H9 (cell line): ENCODE data around the gene ZFR2. TPM values are rescaled to one million over a fixed set of nuclear protein-coding genes. Genes with fewer than 3 reads are reported as not detected.

Experiments used
- DNase-seq: peaks from one replicate; pipeline ENCODE4 v3.0.0-alpha.2; 2017
- H2AFZ ChIP-seq: one replicate; pipeline ENCODE4 v1.6.1; 2013; ENCODE audit warnings: mild to moderate bottlenecking, low read length, control low read depth, moderate library complexity
- H2AK5ac ChIP-seq: 2 replicates; pipeline ENCODE4 v1.6.1; 2013; ENCODE audit warnings: low read length, control low read depth, mixed read lengths; ENCODE audit not compliant: insufficient read length
- H2BK120ac ChIP-seq: one replicate; pipeline ENCODE4 v1.6.1; 2013; ENCODE audit warnings: low read depth, mild to moderate bottlenecking, low read length, control low read depth, inconsistent platforms; ENCODE audit not compliant: poor library complexity, severe bottlenecking
- H2BK12ac ChIP-seq: 2 replicates; pipeline ENCODE4 v1.6.1; 2013; ENCODE audit warnings: low read length, control low read depth, mixed read lengths, low read depth; ENCODE audit not compliant: insufficient read length
- H2BK15ac ChIP-seq: 2 replicates; pipeline ENCODE4 v1.6.1; 2013; ENCODE audit warnings: low read depth, low read length, control low read depth
- H2BK20ac ChIP-seq: one replicate; pipeline ENCODE4 v1.6.1; 2013; ENCODE audit warnings: low read depth, mild to moderate bottlenecking, low read length, control low read depth, inconsistent platforms; ENCODE audit not compliant: poor library complexity, severe bottlenecking
- H2BK5ac ChIP-seq: 2 replicates; pipeline ENCODE4 v1.6.1; 2013; ENCODE audit warnings: low read length, control low read depth, mixed read lengths; ENCODE audit not compliant: insufficient read length
- H3K14ac ChIP-seq: 2 replicates; pipeline ENCODE4 v1.6.1; 2013; ENCODE audit warnings: low read length, control low read depth; ENCODE audit not compliant: insufficient read depth
- H3K18ac ChIP-seq: 2 replicates; pipeline ENCODE4 v1.6.1; 2013; ENCODE audit warnings: low read depth, mild to moderate bottlenecking, mixed read lengths, low read length, control low read depth; ENCODE audit not compliant: insufficient read length
- H3K23ac ChIP-seq: 2 replicates; pipeline ENCODE4 v1.6.1; 2013; ENCODE audit warnings: low read length, control low read depth, mixed read lengths, low read depth; ENCODE audit not compliant: insufficient read length
- H3K23me2 ChIP-seq: 2 replicates; pipeline ENCODE4 v1.6.1; 2013; ENCODE audit warnings: low read depth, mild to moderate bottlenecking, mixed read lengths, low read length, control low read depth; ENCODE audit not compliant: insufficient read length, poor library complexity, severe bottlenecking
- H3K27ac ChIP-seq: 2 replicates; pipeline ENCODE4 v1.5.1; 2013; ENCODE audit warnings: low read length, control low read depth, mixed read lengths, low read depth; ENCODE audit not compliant: insufficient read length
- H3K27me3 ChIP-seq: 2 replicates; pipeline ENCODE4 v1.6.1; 2013; ENCODE audit warnings: low read length, control low read depth, inconsistent platforms; ENCODE audit not compliant: insufficient read depth
- H3K4ac ChIP-seq: 2 replicates; pipeline ENCODE4 v1.6.1; 2013; ENCODE audit warnings: low read depth, mild to moderate bottlenecking, control low read depth, inconsistent platforms, low read length, moderate library complexity
- H3K4me1 ChIP-seq: 2 replicates; pipeline ENCODE4 v1.6.1; 2013; ENCODE audit warnings: low read length, control low read depth, inconsistent platforms; ENCODE audit not compliant: insufficient read depth
- H3K4me2 ChIP-seq: 2 replicates; pipeline ENCODE4 v1.6.1; 2013; ENCODE audit warnings: low read length, control low read depth, mixed read lengths; ENCODE audit not compliant: insufficient read length, insufficient read depth
- H3K56ac ChIP-seq: 2 replicates; pipeline ENCODE4 v1.6.1; 2013; ENCODE audit warnings: low read depth, mild to moderate bottlenecking, mixed read lengths, low read length, control low read depth; ENCODE audit not compliant: insufficient read length
- H3K79me1 ChIP-seq: 2 replicates; pipeline ENCODE4 v1.6.1; 2013; ENCODE audit warnings: low read depth, mild to moderate bottlenecking, moderate library complexity, low read length, control low read depth, inconsistent platforms; ENCODE audit not compliant: insufficient read depth, poor library complexity, severe bottlenecking
- H3K79me2 ChIP-seq: 2 replicates; pipeline ENCODE4 v1.6.1; 2013; ENCODE audit warnings: low read length, control low read depth, inconsistent platforms; ENCODE audit not compliant: insufficient read depth
- H3K9ac ChIP-seq: 2 replicates; pipeline ENCODE4 v1.6.1; 2013; ENCODE audit warnings: low read length, control low read depth, mixed read lengths; ENCODE audit not compliant: insufficient read length; ENCODE audit errors: extremely low read depth
- H3K9me3 ChIP-seq: one replicate; pipeline ENCODE4 v1.6.1; 2013; ENCODE audit warnings: low read depth, low read length, inconsistent platforms; ENCODE audit not compliant: control insufficient read depth
- H3T11ph ChIP-seq: one replicate; pipeline ENCODE4 v1.6.1; 2013; ENCODE audit warnings: mild to moderate bottlenecking, low read length, control low read depth, inconsistent platforms
- H4K20me1 ChIP-seq: one replicate; pipeline ENCODE4 v1.6.1; 2013; ENCODE audit not compliant: control insufficient read depth, insufficient read length, insufficient read depth
- H4K5ac ChIP-seq: 2 replicates; pipeline ENCODE4 v1.6.1; 2013; ENCODE audit warnings: low read depth, mild to moderate bottlenecking, mixed read lengths, low read length, control low read depth; ENCODE audit not compliant: insufficient read length
- H4K8ac ChIP-seq: replicated peaks from 2 replicates; pipeline ENCODE4 v1.6.1; 2013; ENCODE audit warnings: low read length, control low read depth, mixed read lengths, low read depth; ENCODE audit not compliant: insufficient read length
- H4K91ac ChIP-seq: 2 replicates; pipeline ENCODE4 v1.6.1; 2013; ENCODE audit warnings: low read depth, mild to moderate bottlenecking, moderate library complexity, mixed read lengths, low read length, control low read depth; ENCODE audit not compliant: insufficient read length
- H3K27ac Mint-ChIP-seq, 3 experiments: 2 replicates in 2 of 3; 3 replicates in 1 of 3; pipeline ENCODE4 v1.8.0; 2020 to 2021; ENCODE audit warnings: mixed read lengths in 3 of 3, mild to moderate bottlenecking in 1 of 3, moderate library complexity in 1 of 3
- H3K27me3 Mint-ChIP-seq: 2 replicates; pipeline ENCODE4 v1.8.0; 2021; ENCODE audit warnings: low read depth, mild to moderate bottlenecking, moderate library complexity, mixed read lengths
- H3K36me3 Mint-ChIP-seq, 3 experiments: 2 replicates in 2 of 3; 3 replicates in 1 of 3; pipeline ENCODE4 v1.8.0; 2020 to 2021; ENCODE audit warnings: low read depth in 3 of 3, mixed read lengths in 3 of 3; ENCODE audit not compliant: insufficient read depth in 1 of 3
- H3K4me1 Mint-ChIP-seq, 2 experiments: 2 replicates each; pipeline ENCODE4 v1.8.0; 2020; ENCODE audit warnings: mixed read lengths in 2 of 2
- H3K4me3 Mint-ChIP-seq, 2 experiments: 2 replicates in 1 of 2; 3 replicates in 1 of 2; pipeline ENCODE4 v1.8.0; 2020 to 2021; ENCODE audit warnings: mild to moderate bottlenecking in 2 of 2, mixed read lengths in 2 of 2, moderate library complexity in 1 of 2
- H3K9me3 Mint-ChIP-seq, 2 experiments: 2 replicates in 1 of 2; 3 replicates in 1 of 2; pipeline ENCODE4 v1.8.0; 2020; ENCODE audit warnings: mild to moderate bottlenecking in 2 of 2, mixed read lengths in 2 of 2, moderate library complexity in 1 of 2
- WGBS: extraction: QIAGEN DNeasy Blood & Tissue Kit; methylation state at CpG from one replicate; pipeline ENCODE4 v1.1.7; 2013; ENCODE audit warnings: missing lambda C conversion rate, low lambda C conversion rate, mixed read lengths; ENCODE audit not compliant: insufficient read length; ENCODE audit errors: extremely low coverage; 5-methylcytosine and 5-hydroxymethylcytosine counted together
- total RNA-seq: library from RNA; stranded (reverse); gene quantifications from 2 replicates; pipeline ENCODE4 v1.2.1, GENCODE V29; 2021
- TF ChIP-seq, protein P1 (sequence below): fragments of 200-600 bp; sonication (generic); conservative IDR thresholded peaks from 3 replicates; pipeline ENCODE4 v1.8.0; 2021; ENCODE audit warnings: antibody characterized with exemption, mild to moderate bottlenecking

The ZFR2 gene
- total RNA-seq, 1 experiment from 2014 or later = 18.3 TPM

DNA sequence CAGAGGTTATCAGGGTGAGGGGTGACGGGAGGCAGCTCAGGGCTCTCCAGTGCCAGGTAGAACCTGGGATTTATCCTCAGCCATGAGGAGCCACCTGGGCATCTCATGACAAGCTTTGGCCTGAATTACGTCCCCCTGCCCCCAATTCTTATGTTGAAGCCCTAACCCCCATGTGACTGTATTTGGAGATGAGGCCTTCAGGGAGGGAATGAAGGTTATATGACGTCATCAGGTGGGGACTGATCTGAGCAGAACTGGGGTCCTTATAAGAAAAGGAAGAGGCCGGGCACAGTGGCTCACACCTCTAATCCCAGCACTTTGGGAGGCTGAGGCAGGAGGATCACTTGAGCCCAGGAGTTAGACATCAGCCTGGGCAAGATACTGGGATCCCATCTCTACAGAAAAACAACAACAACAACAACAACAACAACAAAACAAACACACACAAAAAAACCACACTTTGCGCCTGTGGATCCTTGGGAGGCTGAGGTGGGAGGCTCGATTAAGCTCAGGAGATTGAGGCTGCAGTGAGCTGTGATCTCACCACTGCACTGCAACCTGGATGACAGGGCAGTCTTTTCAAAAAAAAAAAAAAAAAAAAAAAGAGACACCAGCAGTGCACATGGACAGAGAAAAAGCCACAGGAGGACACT lies 18.4 kb downstream of the ZFR2 start:
- Histone ChIP-seq H4K91ac (no peak overlapping the region), H3K14ac (no peak overlapping the region), H3K4ac (no peak overlapping the region), H3K18ac (no peak overlapping the region), H3K23ac (no peak overlapping the region), H4K20me1 (no peaks in the 10 kb centered on the region), H3K9ac (no peak overlapping the region), H3K27me3 (no peaks in the 10 kb centered on the region), H3K56ac (no peak overlapping the region), H3K27ac (no peak overlapping the region), H4K8ac (no peak overlapping the region), H3K4me1 (no peaks in the 10 kb centered on the region), H2AK5ac (no peak overlapping the region), H2BK15ac (no peak overlapping the region), H3K9me3 (peaks cover 28% of the 10 kb centered on the region), H2BK20ac (no peak overlapping the region), H3K79me1 (no peaks in the 10 kb centered on the region), H2AFZ (no peak overlapping the region), H2BK120ac (no peak overlapping the region), H3K23me2 (no peaks in the 10 kb centered on the region), H2BK12ac (no peak overlapping the region), H3T11ph (no peak overlapping the region), H3K4me2 (no peak overlapping the region), H3K79me2 (no peaks in the 10 kb centered on the region), H4K5ac (no peak overlapping the region), H2BK5ac (no peak overlapping the region)
- WGBS = no CpG with 5 or more reads among the region's 6 CpGs
- Mint-ChIP-seq H3K4me1 (no peaks in the 10 kb centered on the region), H3K4me3 (no peak overlapping the region), H3K27me3 (no peaks in the 10 kb centered on the region), H3K9me3 (peaks cover 34 to 44% of the 10 kb centered on the region in 2 experiments), H3K36me3 (peaks cover 36 to 50% (median 44%) of the 10 kb centered on the region in 3 experiments), H3K27ac (no peak overlapping the region; a peak in 1 of 7 replicates)
- TF ChIP-seq, protein P1, sequence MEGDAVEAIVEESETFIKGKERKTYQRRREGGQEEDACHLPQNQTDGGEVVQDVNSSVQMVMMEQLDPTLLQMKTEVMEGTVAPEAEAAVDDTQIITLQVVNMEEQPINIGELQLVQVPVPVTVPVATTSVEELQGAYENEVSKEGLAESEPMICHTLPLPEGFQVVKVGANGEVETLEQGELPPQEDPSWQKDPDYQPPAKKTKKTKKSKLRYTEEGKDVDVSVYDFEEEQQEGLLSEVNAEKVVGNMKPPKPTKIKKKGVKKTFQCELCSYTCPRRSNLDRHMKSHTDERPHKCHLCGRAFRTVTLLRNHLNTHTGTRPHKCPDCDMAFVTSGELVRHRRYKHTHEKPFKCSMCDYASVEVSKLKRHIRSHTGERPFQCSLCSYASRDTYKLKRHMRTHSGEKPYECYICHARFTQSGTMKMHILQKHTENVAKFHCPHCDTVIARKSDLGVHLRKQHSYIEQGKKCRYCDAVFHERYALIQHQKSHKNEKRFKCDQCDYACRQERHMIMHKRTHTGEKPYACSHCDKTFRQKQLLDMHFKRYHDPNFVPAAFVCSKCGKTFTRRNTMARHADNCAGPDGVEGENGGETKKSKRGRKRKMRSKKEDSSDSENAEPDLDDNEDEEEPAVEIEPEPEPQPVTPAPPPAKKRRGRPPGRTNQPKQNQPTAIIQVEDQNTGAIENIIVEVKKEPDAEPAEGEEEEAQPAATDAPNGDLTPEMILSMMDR = no peak
- no peak for DNase-seq
